Measurements from ENCODE around the gene RFWD3.
"Not testable (repeated sequence)": the region's sequence is repeated elsewhere in the genome, so short reads cannot be mapped to it uniquely, and the experiment has no call there.

Gene RFWD3

GRCh38 chr16:74666425-74667254 is at the start of gene RFWD3:
RFWD3 (minus strand) TSS chr16:74666877; CDS start chr16:74661449, 5,428 bp downstream.
- peak; percentile 98 for DNase-seq (ENCODE audit: low spot score)

DNA sequence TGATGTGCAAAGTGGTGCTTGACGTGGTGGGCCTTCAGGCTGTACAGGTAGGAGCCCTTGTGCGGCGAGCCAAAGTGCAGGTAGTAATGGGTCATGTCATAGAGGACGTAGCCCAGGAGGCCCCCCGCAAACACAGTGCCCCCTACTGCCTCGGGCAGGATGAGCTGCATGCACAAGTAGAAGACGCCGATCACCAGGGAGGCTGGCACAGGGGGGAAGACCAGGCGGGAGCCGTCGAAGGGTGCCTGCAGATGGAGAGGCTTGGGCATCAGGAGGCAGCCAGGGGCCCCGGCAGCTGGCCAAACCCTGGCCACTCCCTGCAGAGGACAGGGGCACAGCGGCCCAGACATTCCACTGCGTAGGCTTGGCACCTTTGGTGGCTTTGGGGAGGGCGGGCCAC is 49.7 kb upstream of the RFWD3 start:
- no peak for DNase-seq (ENCODE audit: low spot score)

- DNase-seq (ENCODE audit: low spot score), result no peak
Measured at GRCh38 chr16:74713876-74714275, 47.2 kb upstream of the RFWD3 start.

DNA sequence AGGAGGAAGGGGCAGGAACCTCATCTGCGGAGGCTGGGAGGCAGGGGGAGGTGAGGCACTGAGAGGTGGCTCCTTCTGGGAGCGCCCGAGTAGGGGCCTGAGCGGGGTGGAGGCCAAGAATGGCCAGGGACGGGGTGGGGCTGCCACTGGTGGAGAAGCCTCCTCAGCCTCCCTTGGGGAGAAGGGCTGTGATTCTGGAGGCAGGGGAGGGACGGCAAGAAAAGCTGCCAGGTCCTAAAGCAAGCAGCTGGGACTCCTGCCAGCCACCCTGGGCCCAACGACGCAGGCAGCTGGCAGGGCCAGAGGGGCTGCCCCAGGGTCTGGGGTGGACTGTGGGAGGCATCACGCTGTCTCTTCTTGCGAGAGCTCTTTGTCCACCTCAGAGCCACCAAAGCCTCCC is 46.6 kb upstream of the RFWD3 start:
- no peak for DNase-seq (ENCODE audit: low spot score)

DNA sequence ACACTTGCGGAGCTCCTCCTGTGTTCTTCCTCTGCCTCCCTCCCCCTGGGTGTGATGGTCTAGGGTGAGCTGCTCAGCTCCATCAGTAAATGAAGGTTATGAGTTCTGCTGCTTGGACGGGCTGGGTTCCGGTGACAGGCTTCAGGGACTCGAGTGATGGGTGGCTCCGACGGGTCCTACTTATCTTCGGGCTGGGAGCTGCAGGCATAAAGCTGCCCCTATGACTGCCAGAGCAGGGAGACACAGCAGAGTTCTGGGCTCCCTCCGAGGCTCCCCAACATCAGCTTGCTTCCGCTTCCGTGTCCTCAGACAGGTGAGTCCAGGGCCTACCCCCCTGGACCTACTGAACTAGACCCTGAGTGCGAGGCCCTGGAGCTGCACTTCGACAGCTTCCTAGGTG is 45.3 kb upstream of the RFWD3 start:
- no peak for DNase-seq (ENCODE audit: low spot score)

- DNase-seq (ENCODE audit: low spot score), result no peak
Measured at GRCh38 chr16:74710401-74710800, 43.7 kb upstream of the RFWD3 start.

GRCh38 chr16:74709441-74709877 is 42.8 kb upstream of the RFWD3 start:
- peak; percentile 79 for DNase-seq (ENCODE audit: low spot score)

DNA sequence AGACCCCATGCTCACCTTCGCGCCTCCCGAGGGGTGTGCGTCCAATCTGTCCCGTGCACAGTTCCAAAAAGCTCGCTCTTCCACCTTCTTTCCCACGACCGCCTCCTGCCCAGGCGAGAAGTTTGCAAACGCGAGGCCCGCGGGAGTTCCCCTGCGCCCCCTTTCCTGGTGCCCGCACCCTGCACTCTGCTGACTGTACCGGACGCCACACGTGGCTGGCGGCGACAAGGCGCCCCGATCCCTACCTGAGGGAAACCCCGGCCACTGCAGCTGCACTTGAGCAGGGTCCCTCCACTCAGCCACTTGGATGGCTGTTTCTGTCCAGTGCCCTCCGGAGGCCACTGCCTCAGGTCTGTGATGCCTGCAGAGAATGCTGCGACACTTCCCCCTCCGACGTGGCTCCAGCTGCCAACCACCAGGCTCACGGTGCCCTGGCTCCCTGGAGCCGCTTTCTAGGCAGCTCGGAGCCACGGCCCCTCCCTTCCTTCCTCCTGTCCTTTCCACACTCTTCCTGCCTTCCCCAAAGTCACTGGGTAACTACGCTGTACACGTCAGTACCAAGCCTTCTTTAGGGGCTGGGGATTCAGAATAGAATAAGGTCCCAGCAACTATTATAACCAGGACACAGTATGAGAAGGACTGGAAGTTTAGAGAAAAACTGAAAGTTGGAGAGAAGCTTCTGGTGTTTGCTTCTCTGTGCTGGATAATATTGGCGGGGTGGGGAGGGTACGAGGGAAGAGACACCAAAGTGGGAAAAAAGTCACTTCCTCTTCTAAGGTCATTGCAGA is 34.0 kb upstream of the RFWD3 start, which contains the start of gene MLKL:
Gene MLKL, minus strand, starts transcription at position 425 of the 788 bp plus-strand sequence. CDS start 5,105 bp downstream, outside the sequence.
- no peak for DNase-seq (ENCODE audit: low spot score)

- no peak for DNase-seq (ENCODE audit: low spot score)
Measured at GRCh38 chr16:74700116-74700437, 33.4 kb upstream of the RFWD3 start.

DNA sequence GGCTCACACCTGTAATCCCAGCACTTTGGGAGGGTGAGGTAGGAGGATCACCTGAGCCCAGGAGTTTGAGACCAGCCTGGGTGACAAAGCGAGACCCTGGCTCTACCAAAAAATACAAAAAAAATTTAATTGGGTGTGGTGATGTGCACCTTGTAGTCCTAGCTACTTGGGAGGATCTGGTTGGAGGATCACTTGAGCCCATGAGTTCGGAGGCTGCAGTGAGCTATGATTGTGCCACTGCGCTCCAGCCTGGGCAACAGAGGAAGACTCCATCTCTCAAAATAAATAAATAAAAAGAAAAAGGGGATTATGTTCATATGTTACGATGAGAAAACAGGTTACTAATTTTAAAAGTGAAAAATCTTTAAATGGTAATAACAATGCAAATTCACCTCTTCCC is 33.0 kb upstream of the RFWD3 start:
- DNase-seq (ENCODE audit: low spot score), result no peak

DNA sequence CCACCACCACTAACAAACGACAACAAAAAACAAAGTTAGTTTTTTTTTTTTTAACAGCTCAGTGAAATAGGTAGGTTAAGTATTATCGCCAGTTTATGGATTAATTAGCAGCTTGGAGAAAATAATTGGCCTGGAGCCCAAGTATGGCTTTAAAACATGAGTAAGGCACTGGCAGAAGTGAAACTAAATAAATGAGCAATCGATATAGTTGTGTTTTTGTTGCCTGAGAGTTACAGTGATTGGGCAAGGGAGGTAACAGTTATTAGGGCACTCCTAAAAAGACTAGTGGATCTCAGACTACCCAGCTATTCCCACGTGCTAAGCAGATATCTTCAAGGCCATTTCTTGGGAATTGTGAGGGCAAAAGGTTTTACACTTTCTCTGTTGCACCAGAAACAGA is 31.5 kb upstream of the RFWD3 start:
- no peak for DNase-seq (ENCODE audit: low spot score)

- DNase-seq (ENCODE audit: low spot score), result peak; percentile 83
Measured at GRCh38 chr16:74695450-74696422, 29.1 kb upstream of the RFWD3 start.

GRCh38 chr16:74691093-74691855 is 24.6 kb upstream of the RFWD3 start:
- no peak for DNase-seq (ENCODE audit: low spot score)

DNA sequence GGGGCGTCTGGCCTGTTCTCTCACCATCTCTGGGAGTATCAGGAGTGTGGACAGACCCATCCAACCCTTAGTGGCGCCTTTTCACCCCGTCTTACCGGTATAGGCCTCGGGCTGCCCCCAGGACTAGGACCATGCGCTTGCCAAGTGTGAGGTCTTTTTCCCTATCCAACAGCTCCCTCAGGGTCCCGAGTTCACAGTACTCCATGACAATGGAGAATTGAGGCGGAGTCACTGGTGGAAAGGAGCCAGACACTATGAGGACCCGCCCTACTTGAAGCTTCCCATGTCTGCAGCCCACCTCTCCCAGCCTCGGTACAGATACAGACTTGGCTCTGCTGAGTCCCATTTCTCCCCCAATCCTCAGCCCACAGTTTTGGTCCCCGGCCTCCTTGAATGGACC is 15.9 kb upstream of the RFWD3 start:
- DNase-seq (ENCODE audit: low spot score), result no peak

- DNase-seq (ENCODE audit: low spot score), result no peak
Measured at GRCh38 chr16:74680681-74681080, 14.0 kb upstream of the RFWD3 start.

GRCh38 chr16:74679983-74680382 is 13.3 kb upstream of the RFWD3 start:
- DNase-seq (ENCODE audit: low spot score), result no peak

GRCh38 chr16:74677868-74678267 is 11.2 kb upstream of the RFWD3 start:
- DNase-seq (ENCODE audit: low spot score), result no peak

GRCh38 chr16:74673876-74674275 is 7.2 kb upstream of the RFWD3 start:
- DNase-seq (ENCODE audit: low spot score), result no peak

DNA sequence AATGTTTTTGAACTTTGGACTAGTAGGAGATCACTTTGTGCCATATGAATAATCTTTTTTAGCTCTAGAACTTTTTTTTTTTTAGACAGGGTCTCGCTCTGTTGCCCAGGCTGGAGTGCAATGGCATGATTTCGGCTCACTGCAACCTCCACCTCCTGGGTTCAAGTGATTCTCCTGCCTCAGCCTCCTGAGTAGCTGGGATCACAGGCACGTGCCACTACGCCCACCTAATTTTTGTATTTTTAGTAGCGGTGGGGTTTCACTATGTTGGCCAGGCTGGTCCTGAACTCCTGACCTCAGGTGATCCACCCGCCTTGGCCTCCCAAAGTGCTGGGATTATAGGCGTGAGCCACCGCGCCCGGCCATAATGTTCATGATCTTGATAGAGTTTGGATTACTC is 2.2 kb upstream of the RFWD3 start:
- not testable (repeated sequence) for DNase-seq (ENCODE audit: low spot score)

DNA sequence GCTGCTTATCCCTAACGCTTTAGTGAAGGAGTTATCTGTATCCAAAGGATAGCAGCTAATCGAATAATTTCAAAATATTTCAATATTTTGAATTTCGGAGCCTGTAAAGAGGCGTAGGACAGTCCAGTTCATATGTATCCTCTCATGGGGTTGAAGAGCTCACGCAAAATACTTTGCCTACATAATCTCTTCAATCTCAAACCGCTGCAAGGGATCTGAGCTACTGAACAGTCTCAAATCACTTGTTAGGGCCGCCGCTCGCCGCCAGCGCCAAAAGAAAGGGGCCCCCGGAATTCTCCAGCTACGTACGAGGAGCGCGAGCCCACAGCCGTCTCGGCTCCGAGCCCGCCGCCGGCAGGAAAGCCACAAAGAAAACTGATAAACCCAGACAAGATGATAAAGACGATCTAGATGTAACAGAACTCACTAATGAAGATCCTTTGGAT is 601 bp upstream of the RFWD3 start:
- no peak for DNase-seq (ENCODE audit: low spot score)

DNA sequence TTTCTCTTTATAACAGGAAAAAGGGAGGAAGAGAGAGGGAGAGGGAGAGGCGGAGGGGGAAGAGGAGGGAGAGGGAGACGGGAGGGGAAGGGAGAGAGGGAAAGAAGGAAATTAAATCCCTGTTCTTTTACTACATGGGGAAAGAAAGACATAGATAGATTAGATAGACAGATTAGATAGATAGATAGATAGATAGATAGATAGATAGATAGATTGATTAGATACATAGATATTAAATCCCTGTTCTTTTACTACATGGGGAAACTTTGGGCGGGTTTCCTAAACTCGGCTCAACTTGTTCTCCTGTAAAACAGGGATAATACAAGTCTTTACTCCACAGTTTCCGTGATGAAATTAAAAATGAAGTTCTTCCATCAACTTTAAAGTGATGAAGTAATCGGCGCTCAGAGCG is 661 bp downstream of the RFWD3 start:
- DNase-seq (ENCODE audit: low spot score), result no peak

Data from hematopoietic multipotent progenitor cell treated with erythropoietin and hydrocortisone succinate and interleukin-3 and kit ligand, for 15 days (in vitro differentiated cells).